Measurements from ENCODE around the gene RPA3. TPM values are rescaled to one million over a fixed set of nuclear protein-coding genes. Genes with fewer than 3 reads are reported as not detected.

RPA3 gene
- total and polyA plus RNA-seq, 2 donors (not counting 3 experiments of a cell fraction or from before 2014, with no cell fraction given): 15.6 to 34.4 TPM

- no peaks in the 10 kb centered on the region for H3K9me3 ChIP-seq (replicated peaks; ENCODE audit: control insufficient read depth, insufficient read depth, low read length)
- H3K27me3 ChIP-seq (ENCODE audit: control insufficient read depth in 2 of 2, insufficient read depth in 2 of 2, low read length in 2 of 2): no peaks in the 10 kb centered on the region
- CTCF ChIA-PET: interaction anchor here (3.5 kb wide), 1 partner anchor 56 kb away, joined by 20 read pairs; no protein-coding TSS in a partner anchor
- no peak overlapping the region for H2AFZ ChIP-seq (ENCODE audit: low read depth, low read length)
- no peaks in the 10 kb centered on the region for H3K9me1 ChIP-seq (replicated peaks; ENCODE audit: control insufficient read depth, extremely low read depth, insufficient read depth, low read length)
- no peaks in the 10 kb centered on the region for H4K20me1 ChIP-seq (replicated peaks; ENCODE audit: control insufficient read depth, extremely low read depth, insufficient read depth, low read length)
- dilution Hi-C loops (cut with MboI; ENCODE audit: extremely low pct_ligation_motif_present, low sequenced_read_pairs): no loop called here
- peaks cover 3% of the 10 kb centered on the region for H3K4me1 ChIP-seq (ENCODE audit: control insufficient read depth, extremely low read depth, insufficient read depth, low read length)
- H3K36me3 ChIP-seq (ENCODE audit: control insufficient read depth in 2 of 2, extremely low read depth in 1 of 2, insufficient read depth in 2 of 2, low read length in 2 of 2): no peaks in the 10 kb centered on the region
- intact Hi-C loops (cut with micrococcal nuclease): no loop called here
- no peak for FAIRE-seq
- no peak overlapping the region for H3K27ac ChIP-seq (ENCODE audit: insufficient read depth, low read depth, low read length)
- H3K4me2 ChIP-seq (ENCODE audit: insufficient read depth, low read length): no peak overlapping the region
- no peak for DNase-seq (ENCODE audit: low read depth, low spot score)
- no peak overlapping the region for H3K9ac ChIP-seq (replicated peaks; ENCODE audit: extremely low read depth, insufficient read depth, low read length)
- H3K79me2 ChIP-seq (ENCODE audit: control insufficient read depth, insufficient read depth, low read length): no peaks in the 10 kb centered on the region
- no peak overlapping the region for H3K4me3 ChIP-seq (replicated peaks in 1 of 3; ENCODE audit: insufficient read depth in 1 of 3, low read depth in 1 of 3, low read length in 3 of 3)
- POLR2A ChIA-PET: no interaction called here
- TF ChIP-seq EZH2 (IDR thresholded peaks at IDR 0.05; ENCODE audit: borderline replicate concordance, low read depth, low read length, severe bottlenecking): no peak
- TF ChIP-seq GATA2 (IDR thresholded peaks at IDR 0.05; ENCODE audit: insufficient read depth, insufficient read length, low read depth, low read length): no peak
- TF ChIP-seq POLR2AphosphoS5 (IDR thresholded peaks at IDR 0.05; ENCODE audit: insufficient read depth, low read depth, low read length): no peak
- TF ChIP-seq MAX (IDR thresholded peaks at IDR 0.05; ENCODE audit: insufficient read depth, insufficient read length): no peak
- no peak for TF ChIP-seq POLR2A (IDR thresholded peaks at IDR 0.05; ENCODE audit: low read depth, low read length)
- no peak for TF ChIP-seq JUN (IDR thresholded peaks at IDR 0.05; ENCODE audit: borderline replicate concordance, insufficient read depth, insufficient read length, low read depth)
- no peak for TF ChIP-seq FOS (IDR thresholded peaks at IDR 0.05; ENCODE audit: borderline replicate concordance, insufficient read depth, low read length)
- no peak for TF ChIP-seq CTCF (IDR thresholded peaks at IDR 0.05; ENCODE audit: extremely low read depth in 1 of 2, insufficient read depth in 1 of 2, low read depth in 1 of 2, low read length in 2 of 2)
- no TSS peak for BruUV-seq (replicated peaks)
Observed at GRCh38 chr7:7737674-7738073, 19.3 kb upstream of the RPA3 start.
